HG03039 (cell line): Measurements from ENCODE around the gene ACTN2.

Source experiments
- ATAC-seq: cut with Tn5 transposase; IDR thresholded peaks from one replicate; pipeline ENCODE4 v1.9.1; 2021; ENCODE audit warnings: mild to moderate bottlenecking, moderate library complexity; ENCODE audit not compliant: unreplicated experiment

The ACTN2 gene

DNA sequence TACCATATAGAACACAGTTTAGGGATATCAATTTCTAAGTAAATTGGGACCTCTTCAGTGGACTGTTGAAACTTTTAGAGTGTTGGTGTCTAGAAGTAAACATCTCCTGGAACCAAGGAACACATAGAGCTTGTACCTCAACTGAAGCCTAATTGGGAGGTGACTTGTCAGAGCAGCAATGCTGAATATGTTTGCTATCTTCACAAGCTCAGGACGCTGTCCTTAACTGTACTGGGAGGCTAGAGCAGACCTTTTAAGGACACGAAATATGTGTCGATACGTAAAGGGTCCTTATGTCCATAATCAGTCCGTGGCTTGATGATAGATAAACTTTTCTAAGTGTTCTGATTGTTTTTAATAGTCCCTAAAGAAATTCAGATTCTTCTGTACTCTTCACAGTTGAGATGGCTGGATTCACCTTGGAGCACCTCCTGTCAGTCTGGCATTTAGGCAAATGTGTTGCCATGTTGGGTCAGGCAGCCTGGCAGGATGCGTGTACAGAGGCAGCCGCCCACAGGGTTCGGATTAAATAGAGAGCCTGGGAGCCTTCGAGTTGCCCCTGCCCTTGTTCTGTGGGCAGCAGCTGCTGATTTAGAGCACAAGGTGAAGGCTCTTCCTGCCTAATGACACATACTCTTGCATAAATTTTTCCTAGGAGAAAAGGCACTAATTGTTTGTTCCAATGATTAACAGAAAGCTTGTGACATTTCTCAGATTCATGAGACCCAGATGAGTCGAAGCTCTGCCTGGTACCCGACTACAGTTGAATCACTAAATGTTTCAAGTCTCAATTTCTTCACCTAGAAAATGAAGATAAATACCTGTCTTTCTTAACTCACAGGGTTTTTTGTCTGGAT, 3.6 kb downstream of the ACTN2 start:
- ATAC-seq = no peak

DNA sequence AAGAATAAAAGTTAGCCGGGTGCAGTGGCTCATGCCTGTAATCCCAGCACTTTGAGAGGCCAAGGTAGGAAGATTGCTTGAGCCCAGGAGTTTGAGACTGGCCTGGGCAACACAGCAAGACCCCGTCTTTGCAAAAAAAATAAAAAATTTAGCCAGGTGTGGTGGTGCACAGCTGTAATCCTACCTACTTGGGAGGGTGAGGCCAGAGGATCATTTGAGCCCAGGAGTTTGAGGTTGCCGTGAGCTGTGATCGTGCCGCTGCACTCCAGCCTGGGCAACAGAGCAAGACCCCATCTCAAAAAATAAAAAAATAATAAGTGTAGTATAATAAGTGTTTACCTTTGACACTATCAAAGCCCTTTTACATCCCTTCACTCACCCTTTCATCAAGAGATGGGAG, 5.0 kb downstream of the ACTN2 start:
- ATAC-seq = no peak

DNA sequence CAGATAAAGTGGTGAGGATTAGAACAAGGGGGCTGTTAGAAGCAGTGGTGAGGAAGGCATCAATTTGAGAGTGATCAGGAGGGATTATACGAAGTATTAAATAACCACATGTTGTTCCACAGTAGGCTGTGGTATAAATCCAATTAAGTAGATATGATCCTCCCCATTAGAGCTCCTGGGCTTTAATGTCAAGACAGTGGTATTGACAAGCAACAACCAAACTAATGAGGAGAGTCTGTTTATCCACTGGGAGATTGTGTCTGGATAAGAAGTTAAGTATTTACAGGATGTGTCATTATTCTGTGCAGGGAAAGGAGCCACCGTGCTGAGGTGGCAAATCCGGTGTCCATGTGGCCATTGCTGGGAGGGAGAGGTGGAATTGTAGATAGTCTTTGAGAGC, 5.8 kb downstream of the ACTN2 start:
- no peak for ATAC-seq

DNA sequence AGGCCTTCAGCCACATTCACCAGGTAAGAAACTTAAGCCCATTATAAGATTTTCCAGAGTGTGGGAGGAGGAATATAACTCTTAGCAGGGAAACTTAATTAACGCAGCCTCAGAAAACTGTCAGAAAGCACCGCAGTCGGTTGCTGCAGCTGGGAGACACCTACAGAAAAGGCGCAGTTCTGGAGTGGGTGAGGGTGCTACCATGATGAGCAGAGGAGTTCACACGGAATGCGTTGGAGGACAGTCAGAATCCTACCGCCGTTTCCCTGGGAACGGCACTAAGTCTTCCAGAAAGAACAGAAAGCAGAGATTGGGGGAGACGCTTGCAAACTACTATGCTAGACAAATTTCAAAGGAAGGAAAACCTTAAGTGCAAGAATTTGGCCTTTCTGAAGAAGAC, 6.4 kb downstream of the ACTN2 start:
- ATAC-seq = no peak

DNA sequence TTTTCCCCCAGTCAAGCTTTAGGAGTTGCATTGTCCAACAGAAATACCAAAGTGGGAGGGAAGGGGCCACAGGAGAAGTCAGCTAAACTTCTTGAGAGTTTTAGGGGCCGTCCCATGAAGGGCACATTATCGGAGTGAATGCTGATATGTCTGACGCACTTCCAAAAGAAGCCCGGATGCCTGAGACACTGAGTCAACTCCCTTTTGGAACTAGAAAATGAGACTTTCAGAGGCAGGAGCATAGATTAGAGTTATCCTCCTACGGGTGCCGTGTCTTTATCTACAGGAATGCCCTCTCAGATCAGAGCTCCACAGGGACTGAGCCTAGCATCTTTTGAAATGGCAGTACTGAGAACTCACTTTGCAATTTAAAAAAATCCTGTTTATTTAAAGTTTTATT, 13.1 kb downstream of the ACTN2 start:
- ATAC-seq = no peak

DNA sequence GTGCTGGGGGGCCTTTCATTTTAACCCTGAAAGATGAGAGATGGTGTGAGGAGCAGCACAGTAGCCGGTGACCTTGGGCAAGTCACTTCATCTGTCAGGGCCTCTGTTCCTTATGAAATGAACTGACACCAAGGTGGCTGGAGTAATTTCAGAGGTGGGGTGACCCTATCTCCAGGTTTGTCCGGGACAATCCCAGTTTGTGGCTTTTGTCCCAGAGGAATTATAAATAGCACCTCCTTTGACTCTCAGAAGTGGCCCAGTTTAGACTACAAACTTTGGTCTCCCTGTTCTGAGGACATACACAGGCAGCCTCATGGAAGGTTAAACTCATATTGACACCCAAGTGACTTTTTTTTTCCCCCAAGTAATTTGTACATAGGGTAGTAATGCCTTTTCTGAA, 14.6 kb downstream of the ACTN2 start:
- ATAC-seq = no peak

DNA sequence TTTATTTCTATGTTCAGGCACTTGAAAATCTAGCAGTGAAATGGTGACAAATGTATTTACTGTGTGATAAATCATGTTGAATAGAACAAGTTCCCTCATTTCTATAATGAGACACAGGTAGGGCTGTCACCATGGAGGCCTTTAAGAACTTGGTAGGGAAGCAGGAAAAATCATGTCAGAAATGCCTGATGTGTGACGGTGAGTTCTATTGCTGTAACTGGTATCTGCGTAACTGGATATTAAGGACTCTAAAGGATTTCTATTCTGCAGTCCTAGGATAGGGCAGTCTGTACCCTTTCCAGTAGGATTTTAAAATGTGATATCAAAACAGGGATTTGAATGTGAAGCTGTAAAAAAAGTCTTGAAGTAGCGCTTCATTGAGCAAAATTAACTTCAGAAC, 15.5 kb downstream of the ACTN2 start:
- ATAC-seq = no peak

DNA sequence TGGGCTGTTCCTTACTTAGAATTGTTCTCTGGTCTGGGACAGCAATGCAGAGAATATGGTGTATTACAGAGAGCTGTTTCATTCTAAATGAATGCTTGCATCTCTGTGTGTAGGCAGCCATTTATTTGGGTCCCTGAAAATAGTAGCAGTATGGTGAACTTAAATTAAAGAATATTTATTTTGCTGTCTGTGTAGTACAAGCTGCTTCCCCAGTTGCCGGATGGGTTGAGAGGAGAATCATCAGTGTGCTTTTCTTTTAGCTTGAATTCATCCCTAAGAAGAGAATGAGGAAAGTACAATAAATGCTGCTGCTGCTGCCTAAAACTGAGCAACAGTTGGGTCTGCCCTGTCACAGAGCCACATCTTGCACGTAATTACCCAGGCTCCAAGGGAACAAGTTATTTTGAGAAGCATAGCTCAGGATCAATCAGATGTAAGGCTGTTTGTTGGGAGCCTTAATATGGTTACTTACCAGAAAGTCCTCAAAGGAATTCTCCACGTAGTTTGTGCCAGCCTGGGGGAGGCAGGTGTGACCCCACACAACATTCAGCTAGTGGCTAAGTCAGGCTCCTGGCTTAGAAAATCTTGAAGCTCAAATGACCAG, 16.6 kb downstream of the ACTN2 start:
- ATAC-seq = no peak

DNA sequence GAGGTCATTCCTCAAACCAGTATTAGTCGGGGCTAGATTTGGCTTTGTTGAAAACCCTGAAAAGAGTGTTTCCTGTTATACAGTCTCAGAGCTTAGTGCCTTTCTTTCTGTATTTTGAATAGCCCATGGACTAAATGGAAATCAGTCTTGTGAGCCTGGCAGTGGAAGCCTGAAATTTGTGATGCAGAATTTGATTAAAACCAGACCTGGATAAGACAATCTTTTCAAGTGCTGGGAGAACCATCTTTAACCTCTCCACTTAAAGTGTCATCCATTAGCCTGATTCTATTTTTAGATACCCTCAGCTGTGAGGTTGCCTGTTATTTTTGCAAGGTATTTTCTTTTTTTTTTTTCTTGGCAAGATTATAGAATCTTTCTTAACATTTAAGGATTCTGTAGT, 19.5 kb downstream of the ACTN2 start:
- no peak for ATAC-seq

DNA sequence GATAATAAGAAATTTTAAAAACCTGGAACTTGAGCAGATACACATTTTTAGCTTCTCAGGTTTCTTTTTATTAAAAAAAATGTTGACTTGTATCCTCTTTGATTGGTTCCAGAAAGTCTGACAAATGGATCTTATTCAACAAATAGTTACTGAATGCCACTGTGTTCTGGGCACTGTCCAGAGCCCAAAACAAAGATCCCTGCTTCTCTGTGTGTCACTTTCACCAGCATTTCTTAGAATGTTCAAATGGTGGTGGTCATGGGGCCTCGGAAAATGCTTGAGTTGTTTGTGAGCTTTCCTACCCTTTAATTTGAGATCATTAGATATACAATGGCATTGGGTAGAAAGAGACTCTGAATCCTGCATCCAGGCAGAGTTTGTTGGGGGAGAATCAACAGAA, 19.9 kb downstream of the ACTN2 start:
- no peak for ATAC-seq

DNA sequence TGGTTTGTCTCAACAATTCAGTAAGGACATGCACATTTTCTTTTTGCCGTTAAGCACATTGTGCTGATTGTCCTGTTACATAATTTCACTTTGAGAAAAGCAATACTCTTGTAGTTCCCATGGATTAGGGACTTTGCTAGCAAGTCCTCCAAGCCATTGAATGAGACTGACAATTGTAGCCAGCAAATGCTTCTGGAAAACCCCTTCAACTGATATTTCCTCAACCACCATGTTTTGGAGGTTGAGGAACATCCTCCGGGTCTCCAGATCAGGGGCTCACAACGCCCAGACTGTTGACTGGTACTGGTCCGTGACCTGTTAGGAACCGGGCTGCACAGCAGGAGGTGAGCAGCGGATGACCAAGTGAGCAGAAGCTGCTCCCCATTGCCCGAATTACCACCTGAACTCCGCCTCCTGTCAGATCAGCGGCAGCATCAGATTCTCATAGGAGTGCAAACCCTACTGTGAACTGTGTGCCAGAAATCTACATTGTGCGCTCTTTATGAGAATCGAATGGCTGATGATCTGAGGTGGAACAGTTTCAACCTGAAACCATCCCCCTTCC, 24.1 kb downstream of the ACTN2 start:
- ATAC-seq = no peak

DNA sequence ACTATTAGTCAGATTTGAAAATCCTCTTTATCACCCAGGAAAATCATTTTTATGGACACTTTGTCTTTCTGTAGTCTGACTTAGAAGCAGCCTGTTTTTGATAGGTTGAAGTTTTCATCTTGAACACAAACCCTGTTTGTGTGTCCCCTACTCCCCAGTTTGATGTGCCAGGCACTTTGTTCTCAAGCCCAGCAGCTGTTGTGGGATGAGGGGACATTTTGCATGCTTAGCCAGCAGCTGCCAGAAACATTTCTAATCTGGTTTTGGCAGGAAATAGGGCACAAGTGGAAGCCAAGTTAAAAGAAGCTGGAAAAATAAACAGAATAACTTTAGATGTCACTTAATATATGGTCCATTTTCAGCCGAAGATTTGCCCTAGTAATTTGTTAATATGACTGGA, 29.9 kb downstream of the ACTN2 start:
- ATAC-seq = no peak

DNA sequence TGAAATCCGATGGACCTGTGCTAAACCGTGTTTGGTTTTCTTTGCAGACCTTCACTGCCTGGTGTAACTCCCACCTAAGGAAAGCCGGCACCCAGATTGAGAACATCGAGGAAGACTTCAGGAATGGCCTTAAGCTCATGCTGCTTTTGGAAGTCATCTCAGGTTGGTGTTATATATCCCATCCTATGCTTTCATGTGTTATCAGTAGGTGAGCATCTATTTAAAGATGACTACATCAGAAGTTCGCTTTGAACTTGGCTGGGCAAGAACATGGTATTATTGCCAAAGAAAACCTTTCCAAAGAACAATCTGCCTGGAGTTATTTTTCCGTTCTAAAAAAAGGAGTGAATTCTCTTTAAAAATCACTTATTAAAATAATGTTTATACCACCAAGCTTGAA, 31.5 kb downstream of the ACTN2 start:
- ATAC-seq = no peak

DNA sequence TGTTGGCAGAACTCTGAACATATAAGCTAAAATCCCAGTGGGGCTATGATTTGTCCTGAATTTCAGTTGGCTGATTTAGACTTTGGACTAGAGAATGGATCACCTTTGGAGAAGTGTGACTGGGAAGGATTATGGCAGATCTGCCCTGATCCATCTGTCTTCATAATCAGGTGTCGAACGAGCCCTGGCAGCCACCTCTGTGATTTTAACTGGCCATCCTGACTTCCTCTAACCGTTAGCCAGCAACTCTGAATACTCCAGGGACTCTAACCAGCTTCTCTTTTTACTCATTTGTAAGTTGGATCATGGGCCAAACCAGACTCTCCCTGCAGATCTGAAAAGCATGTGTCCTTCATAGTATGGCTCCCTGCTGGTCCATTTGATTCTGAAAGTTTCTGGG, 32.0 kb downstream of the ACTN2 start:
- no peak for ATAC-seq

DNA sequence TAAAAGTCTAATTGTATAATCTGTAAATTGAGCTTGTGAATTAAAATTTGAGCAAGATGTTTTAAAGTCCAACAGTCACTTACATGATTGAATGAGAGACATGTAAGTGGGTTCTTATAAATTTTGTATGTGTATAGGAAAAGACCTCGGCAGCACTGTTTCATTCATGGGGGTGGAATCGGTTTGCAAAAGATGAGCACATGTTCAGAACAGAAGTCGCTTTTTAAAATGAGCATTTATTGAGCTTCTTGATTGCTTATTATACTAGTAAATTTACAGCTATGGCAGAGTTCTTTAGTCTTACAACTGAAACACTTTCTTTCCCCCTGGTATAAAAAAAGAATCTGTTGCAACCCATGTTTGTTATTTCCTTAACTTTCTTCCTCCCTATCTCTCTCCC, 33.9 kb downstream of the ACTN2 start:
- ATAC-seq = no peak

DNA sequence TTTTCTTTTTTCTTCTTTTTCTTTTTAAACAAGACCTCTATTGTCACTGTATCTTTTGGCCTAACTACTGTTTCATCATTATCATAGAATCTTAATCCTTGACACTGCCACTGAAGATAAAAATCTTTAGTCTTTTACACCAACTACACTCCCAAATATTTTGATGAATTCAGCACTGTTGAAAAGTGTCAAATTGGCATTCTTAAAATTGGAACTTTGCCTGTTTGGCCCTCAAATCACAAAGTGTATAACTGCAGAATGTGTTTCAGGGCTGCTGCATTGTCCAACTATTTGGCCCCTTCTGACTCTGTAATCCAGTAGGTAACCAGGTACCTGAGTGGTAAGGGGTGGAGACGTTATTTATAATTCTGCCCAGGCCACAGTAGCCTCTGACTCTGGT, 34.3 kb downstream of the ACTN2 start:
- no peak for ATAC-seq

DNA sequence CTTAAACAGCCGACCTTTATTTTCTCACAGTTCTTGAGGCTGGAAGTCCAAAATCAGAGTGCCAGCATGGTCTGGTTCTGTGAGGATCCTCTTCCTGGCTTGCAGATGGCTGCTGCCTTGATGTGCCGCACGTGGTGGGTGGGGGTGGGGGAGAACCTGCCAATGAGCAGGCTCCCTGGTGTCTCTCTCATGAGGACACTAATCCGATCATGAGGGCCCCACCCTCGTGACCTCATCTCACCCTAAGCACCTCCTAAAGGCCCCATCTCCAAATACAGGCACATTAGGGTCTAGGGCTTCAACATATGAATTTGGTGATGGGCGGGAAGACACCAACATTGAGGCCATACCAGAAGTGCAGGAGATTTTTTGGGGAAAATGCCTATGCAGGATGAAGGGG, 37.8 kb downstream of the ACTN2 start:
- no peak for ATAC-seq

DNA sequence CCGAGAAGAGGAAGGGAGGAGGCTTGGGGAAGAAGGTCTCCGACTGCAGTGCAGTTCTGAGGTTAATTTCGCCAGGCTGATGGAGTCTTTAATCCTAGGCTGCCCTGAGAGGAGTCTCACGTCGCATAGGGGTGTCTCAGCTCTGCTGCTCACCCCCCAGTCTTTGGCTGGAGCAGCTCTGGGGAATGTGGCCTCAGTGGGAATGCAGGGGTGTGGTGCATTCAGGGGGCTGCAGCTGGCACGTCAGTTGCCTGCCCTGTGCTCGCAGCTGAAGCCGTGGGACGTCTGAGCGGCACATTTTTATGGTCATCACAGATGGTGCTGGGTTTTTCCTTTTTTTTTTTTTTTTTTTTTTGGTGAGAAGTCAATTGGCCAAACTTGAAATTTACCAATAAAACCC, 38.2 kb downstream of the ACTN2 start:
- no peak for ATAC-seq

DNA sequence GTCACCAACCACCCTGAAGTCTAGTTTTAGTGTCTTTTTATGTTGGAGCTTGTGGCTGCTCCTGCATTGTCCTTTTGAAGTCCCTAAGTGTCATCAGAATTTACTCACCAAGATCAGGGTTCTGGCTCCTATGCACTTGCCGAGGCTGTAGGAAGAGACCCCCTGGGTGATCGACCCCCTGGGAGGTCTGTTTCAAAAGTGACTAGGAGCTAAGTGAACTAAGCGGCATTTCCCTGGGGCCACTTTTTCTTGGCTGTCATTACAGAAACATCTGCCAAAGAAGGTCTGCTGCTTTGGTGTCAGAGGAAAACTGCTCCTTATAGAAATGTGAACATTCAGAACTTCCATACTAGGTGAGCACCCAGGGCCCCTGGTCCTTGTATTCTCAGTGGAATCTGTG, 39.4 kb downstream of the ACTN2 start:
- ATAC-seq = no peak

DNA sequence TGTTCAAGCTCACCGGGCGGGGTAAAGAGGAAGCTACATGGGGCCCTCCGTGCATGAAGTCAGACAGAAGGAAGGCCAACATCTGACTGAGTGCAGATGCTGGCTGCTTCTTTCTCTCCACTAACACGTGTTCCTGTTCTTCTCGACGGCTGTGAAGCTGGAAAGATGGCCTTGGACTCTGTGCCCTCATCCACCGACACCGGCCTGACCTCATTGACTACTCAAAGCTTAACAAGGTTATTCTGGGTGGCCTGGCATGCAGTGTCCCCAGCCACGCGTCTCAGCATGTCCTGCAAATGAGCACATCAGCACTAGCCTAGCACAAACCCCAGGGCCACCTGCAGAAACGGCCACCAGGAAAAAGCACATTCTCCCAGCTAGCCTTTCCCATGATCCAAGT, 41.2 kb downstream of the ACTN2 start:
- no peak for ATAC-seq

DNA sequence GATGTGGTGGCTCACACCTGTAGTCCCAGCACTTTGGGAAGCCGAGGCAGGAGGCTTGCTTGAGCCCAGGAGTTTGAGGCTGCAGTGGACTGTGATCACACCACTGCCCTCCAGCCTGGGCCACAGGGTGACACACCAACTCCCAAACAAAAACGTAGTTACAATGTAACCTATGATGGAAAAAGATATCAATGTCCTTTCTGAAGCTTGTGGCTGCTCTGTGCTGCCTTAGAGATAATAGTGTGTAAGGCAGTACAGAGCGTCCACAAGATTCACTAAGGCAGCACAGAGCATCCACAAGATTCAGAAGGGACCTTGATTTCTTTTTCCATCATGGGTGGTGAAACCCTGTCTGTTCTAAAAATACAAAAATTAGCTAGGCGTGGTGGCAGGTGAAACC, 42.5 kb downstream of the ACTN2 start:
- no peak for ATAC-seq

DNA sequence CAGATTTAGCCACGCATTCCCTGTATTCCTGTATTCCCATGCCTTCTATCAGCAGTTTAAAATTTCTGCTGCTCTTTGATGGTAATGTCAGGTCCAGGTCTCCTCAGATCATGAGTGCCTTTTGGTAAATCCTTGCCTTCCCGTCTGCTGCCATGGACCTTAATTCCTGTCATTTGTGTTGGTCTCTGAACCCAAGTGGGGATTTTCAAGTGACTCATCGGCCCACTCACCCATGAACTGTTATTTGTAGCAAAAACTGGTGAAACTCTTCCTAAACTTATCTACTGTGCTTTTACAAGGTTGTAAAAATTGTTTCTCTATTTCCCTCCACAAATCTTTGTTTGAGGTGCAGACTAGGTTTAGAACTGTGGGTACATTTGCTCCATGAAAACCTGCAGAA, 47.4 kb downstream of the ACTN2 start:
- no peak for ATAC-seq
